ENCODE results near the gene TSPO.

Gene TSPO

DNA sequence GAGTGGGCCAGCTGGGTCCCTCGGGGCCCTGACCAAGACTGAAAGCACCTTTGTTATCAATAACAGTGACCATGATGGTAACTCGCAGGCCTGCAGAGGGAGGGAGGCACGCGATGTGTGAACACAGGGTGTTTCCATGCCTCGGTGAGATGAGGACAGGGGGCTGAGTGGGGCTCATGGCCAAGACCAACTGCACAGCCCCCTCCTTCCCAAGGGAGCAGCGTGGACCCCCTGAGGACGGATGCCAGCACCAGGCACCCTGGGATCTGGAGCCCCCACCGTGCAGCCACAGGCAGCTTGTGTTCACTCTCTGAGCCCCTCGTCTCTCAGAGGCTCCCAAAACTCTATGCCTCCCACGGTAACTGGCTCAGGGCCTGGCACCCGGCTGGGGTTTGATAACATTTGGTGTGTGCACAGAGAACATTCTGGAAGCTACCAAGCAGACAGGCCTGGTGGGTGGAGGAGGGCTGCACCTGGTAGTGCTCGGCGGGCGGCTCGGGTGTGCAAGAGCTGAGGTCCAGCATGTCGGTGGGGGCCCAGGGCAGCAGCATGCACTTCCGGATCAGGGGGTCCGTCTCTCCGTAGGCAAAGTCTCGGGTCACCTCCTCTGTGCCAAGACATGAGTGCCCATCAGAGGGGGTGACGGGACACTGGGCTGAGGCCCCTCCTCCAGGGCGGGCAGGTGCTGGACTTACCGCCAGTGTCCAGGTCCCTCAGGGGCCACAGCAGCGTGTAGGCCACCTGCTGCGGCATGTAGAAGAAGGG lies 28.0 kb downstream of the TSPO start:
- DNase-seq (ENCODE audit: low read depth) = no peak

- DNase-seq (ENCODE audit: low read depth) = no peak
Observed at GRCh38 chr22:43179911-43180195, 28.5 kb downstream of the TSPO start.

- no peak for DNase-seq (ENCODE audit: low read depth)
Observed at GRCh38 chr22:43180670-43181069, 29.3 kb downstream of the TSPO start.

DNA sequence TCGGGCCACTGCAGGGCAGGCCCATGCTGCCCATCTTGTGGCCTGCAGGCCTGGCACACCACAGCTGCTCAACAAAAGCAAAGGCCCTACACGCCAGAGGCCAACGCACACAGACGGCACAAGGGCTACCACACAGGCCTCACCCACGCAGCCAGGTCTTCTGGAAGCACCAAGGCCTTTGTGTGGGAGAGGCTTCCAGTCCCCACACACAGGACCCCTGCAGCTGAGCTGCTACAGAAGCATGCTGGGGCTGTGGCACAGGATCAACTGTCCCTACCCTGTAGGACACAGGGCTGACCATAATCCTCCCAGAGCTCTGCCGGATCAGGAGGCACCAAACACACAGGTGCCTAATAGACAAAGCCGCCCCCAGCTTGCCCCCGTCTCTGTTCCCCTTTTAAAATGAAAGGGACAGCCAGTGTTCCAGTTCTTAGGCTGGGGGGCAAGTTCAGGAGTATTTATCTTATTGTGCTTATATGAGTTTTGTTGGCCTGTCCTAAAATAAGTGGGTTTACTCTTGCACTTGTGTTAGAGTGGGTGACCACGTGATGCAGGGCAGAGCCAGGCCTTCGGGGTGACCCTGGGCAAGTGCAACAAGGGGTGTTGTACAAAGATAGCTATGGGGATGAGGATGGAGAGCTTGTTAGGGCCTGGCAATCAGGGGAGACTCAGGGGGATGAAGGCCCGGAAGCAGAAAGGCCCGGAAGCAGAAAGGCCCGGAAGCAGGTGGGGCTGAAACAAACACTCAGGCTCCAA lies 30.1 kb downstream of the TSPO start:
- DNase-seq (ENCODE audit: low read depth) = no peak

DNA sequence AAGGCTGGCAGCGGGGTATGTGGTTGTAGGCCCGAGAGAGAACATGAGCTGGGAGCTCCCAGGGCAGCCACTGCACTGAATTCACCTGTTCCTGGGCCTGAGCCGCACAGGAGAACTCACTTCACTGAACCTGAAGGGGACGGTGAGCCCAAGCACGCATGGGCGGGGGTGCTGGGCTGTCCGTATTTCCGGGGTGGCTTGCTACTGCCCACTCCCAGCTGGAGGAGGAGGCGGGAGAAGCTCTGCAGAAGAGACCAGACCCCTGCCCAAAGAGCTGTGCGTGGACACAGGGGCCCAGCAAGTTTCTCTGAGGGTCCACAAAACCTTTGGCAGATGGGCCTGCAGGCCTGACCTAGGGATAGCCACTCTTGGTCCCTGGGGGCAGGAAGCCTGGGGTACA lies 30.8 kb downstream of the TSPO start:
- no peak for DNase-seq (ENCODE audit: low read depth)

DNA sequence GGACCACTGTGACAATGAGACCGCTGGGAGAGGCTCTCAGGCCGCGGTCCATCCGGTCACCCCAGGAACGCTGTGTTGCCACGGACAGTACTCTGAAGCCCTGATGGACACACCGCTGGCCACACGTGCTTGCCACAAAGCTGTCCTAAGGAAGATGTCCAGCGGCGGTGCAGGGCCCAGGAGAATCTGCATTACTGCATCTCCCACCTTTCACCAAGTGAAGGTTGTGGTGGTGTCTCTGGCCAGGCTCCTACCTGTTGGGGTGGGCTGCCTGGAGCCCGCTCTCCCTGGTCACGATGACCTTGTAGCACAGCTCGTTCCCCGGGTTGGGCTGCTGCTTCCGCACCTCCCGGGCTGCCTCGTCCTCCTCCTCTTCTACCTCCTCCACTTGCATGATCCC lies 31.4 kb downstream of the TSPO start:
- no peak for DNase-seq (ENCODE audit: low read depth)

DNA sequence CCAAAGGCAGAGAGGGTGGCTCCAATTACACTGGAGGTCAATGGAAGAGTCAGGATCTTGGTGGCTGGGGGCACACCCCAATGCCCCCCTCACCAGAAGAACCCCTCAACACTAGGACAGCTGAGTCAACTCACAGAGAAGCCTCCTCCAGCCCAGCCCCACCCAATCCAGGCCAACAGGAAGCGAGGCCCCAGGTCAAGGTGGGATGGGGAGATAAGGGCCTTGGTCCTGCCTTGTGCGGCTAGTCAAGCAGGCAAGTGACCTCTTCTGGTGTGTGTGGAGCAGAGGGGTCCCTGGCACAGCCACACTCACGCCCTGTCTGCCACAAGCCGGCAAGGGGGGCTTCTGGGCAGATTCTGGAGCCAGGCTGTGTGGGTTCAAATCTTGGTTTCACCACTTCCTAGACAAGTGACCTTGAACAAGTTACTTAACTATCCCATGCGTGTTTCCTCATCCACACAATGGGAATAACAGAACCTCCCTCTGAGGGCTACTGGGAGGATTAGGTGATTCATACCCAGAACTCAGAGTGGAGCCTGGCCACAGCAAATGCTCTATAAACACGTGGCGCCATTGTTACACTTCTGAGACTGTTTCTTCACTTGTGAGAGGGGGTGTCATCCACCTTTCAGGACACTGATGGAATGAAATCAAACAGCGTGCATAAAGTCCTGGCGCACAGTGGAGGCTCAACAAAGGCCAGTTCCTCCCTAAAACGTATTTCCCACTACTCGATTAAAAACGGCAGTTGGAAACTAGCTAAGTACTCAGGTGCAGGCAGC lies 32.3 kb downstream of the TSPO start:
- DNase-seq (ENCODE audit: low read depth) = no peak

- no peak for DNase-seq (ENCODE audit: low read depth)
Observed at GRCh38 chr22:43185860-43186261, 34.5 kb downstream of the TSPO start.

DNA sequence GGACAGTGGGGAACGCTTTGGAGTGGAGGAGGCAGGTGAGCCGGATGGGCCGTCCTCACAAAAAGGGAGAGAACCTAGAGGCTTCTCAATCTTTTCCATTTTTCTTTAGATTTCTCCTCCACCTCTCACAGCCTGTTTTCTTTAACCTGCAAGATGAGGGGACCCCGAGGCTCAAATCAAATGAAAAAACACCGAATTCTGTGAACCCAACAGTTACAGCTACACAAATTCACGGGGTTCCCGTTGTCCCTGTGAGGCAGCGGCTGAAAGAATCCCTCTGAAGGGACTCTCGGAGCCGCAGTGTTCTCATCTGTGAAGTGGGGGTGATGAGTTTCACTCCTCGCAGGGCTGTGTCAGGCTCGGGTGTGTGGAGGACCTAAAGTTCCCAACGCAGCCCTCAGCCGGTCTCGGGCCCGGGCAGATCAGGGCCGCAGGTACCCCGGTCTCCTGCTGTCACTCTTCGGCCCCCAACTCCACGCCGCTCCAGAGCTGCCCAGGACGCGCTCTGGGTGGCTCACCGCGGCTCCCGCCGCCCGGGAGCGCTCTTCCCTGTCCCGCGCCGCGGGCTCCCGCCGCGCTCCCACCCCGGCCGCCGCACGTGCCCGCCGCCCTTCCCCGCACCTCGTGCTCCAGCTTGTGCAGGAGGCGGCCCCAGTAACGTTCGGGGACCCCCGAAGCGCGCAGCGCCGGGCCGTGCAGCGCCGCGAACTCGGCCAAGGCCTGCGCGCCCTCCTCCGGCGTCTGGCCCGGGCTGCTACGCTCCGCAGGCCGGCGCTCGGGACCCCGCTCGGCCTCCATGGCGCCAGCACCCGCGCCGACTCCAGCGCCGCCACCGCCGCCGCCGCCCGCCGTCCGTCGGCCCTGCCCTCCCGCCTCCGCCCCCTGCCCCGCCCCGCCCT lies 35.2 kb downstream of the TSPO start, which contains the start of gene TTLL12:
Gene TTLL12, minus strand, starts transcription at position 863 of the 899 bp plus-strand sequence. Its CDS starts 65 bp downstream, at position 798.
- no peak for DNase-seq (ENCODE audit: low read depth)

DNA sequence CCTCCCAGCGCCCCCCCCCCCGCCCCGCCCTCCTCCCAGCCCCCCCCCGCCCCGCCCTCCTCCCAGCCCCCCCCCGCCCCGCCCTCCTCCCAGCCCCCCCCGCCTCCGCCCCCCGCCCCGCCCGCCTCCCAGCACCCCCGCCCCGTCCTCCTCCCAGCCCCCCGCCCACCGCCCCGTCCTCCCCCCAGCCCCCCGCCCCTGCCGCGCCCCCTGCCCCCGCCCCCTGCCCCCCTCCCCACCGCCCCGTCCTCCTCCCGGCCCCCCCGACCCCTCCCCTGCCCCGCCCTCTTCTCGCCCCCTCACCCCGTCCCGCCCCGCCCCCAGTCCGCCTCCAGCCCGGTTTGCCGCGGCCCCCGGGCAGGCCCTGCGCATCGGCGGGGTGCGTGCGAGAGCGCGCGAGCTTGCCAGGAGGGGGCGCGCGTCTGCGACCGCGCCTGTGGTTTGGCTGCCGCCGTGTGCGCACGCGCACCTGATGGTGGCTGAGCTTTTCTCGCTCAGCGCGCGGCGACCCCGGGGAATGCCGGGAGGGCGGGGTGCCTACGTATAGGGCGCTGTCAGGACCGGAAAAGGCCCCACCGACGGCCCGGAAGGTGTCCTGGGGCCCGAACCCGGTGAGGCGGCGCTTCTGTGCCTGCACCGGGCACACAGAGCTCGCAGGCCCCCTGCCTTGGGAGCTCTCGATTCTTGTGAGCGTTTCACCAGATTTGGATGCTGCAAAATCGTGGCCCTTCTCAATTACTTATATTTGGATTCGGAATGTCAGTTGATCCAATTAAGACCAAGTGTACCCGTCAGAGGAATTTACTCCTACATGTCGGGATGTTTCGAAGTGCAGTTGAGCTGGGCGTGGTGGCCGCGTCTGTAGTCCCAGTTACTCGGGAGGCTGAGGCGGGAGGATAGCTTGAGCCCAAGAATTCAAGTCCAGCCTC lies 36.1 kb downstream of the TSPO start:
- DNase-seq (ENCODE audit: low read depth) = peak; percentile 75

GRCh38 chr22:43188829-43189545 lies 37.6 kb downstream of the TSPO start:
- DNase-seq (ENCODE audit: low read depth) = no peak

DNA sequence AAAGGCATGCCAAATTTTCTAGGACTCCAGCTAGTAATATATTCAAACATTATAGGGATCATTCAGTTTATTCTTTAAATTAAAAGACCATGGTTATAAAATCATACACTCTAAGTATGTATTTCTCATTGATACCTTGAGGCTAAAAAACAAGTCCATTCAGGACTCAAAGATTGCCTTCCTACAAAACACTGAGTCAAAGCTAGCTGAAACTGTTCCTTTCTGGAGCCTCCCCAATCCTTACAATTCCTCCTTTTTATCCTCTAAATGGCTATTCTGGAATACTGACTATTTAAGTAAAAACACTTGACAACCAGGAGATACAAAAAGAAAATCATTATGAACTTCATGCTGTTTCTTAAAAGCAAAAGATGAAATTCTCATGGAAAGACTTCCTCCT lies 40.5 kb downstream of the TSPO start:
- DNase-seq (ENCODE audit: low read depth) = no peak

DNA sequence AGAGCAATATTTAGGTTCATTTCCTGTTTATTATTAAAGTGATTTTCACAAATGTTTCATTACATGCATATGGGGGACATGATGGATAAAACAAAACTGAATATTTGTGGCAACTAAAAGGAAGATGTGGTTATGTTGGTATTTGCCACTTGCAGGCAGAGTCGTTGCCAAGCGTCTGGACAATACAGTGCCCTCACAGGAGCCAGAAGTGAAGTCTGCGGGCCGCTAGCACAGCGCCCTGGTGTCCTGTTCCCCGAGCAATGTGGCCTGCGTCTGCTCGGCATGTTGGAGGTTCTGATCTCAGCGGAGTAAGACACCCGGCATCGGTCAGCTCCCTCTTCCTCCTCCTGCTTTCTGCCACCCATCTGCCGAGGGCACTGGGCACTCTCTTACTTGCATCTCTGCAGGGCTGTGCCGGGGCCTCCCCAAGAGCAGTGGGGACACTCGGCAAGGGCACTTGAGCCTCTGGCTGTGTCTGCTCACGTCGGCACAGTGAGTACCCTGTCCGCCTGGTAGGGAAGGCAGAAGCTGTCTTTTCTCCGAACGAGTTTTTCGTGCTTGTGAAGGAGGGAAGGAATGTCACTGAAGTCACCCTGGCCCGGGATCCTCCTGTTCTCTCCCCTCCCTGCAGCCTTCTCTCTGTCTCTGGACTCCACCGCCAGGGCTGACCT lies 46.0 kb downstream of the TSPO start:
- no peak for DNase-seq (ENCODE audit: low read depth)

DNA sequence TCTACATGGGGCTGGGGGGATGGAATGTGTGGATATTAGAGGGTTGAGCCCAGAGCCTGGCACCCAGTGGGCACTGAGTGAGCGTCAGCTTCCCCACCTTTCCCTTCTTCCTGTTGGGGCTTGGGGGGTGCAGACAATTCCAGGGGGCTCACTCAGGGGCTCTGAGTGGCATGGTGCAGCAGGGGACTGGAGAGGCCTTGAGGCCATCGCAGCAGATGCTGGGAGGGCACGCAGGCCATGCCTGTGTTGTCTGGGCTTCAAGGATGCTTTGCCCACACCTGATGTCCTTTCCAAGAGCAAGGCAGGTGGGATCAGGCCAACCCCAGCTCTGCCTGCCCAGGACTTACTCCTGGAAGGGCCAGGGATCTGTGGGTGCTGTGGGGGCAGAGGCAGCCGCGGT lies 46.8 kb downstream of the TSPO start:
- DNase-seq (ENCODE audit: low read depth) = no peak

GRCh38 chr22:43198936-43199335 lies 47.6 kb downstream of the TSPO start:
- DNase-seq (ENCODE audit: low read depth) = no peak

DNA sequence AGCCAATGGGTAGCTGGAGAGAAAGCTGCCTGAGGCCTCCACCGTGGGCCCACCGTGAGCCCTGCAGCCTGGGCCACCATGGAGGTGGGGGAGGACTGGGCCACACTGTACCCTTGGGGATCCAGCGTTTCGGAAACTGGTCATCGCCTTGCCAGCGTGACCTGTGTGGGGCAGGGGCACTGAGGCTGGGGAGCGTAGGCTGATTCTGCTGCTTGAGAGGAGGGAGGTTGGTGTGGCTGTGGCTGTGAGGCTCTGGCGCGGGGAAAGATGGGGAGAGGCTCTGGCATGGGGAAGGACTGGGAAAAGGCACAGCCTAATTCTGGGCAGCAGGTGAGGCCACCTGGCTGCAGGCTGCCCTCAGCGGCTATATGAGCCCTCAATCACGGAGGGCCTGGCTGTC lies 48.2 kb downstream of the TSPO start:
- DNase-seq (ENCODE audit: low read depth) = no peak

GRCh38 chr22:43200031-43200430 lies 48.7 kb downstream of the TSPO start:
- DNase-seq (ENCODE audit: low read depth) = no peak

GRCh38 chr22:43200555-43200954 lies 49.2 kb downstream of the TSPO start:
- no peak for DNase-seq (ENCODE audit: low read depth)

DNA sequence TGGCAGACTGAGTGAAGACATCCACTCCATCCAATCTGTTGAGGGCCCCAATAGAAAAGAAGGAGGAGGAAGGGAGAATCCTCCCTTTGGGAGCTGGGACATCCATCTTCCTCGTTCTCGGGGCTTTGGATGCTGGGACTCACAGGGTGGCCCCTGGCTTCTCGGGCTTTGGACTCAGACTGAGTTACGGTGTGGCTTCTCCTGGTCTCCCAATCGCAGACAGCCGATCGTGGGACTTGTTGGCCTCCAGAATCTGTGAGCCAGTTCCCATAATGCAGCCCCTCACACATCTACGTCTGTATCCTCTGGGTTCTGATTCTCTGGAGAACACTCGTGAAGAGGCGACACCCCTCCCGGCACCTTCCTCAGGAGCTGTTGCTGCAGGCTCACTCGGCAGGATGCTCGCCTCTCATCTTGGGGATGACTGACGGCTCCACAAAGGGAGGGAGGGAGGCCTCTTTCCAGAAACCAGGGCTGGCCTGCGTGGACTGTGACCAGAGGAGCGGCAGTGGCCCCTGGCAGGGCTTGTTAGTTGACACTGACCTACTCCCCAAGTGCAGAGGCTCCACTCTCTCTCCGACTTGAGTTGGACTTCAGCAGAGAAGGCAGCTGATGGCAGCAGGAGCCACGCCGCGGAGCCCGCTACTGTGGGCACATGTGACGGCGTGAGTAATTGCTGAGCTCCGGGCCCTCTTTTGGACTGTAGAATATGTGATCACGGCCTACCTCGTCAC lies 50.3 kb downstream of the TSPO start:
- no peak for DNase-seq (ENCODE audit: low read depth)

Measured in HS-27A (cell line).